Measurements from ENCODE around the gene CYFIP2.

The CYFIP2 gene

GRCh38 chr5:157253547-157253946 lies 12.4 kb upstream of the CYFIP2 start:
- DNase-seq (ENCODE audit: extremely low read depth in 1 of 2, low read depth in 1 of 2) = no peak

GRCh38 chr5:157258450-157258849 lies 7.5 kb upstream of the CYFIP2 start:
- DNase-seq (ENCODE audit: extremely low read depth in 1 of 2, low read depth in 1 of 2) = no peak

GRCh38 chr5:157259699-157260098 lies 6.2 kb upstream of the CYFIP2 start:
- DNase-seq (ENCODE audit: extremely low read depth in 1 of 2, low read depth in 1 of 2) = no peak

- DNase-seq (ENCODE audit: extremely low read depth in 1 of 2, low read depth in 1 of 2) = no peak
These were observed 2.3 kb upstream of the CYFIP2 start for GRCh38 chr5:157263496-157264090.

DNA sequence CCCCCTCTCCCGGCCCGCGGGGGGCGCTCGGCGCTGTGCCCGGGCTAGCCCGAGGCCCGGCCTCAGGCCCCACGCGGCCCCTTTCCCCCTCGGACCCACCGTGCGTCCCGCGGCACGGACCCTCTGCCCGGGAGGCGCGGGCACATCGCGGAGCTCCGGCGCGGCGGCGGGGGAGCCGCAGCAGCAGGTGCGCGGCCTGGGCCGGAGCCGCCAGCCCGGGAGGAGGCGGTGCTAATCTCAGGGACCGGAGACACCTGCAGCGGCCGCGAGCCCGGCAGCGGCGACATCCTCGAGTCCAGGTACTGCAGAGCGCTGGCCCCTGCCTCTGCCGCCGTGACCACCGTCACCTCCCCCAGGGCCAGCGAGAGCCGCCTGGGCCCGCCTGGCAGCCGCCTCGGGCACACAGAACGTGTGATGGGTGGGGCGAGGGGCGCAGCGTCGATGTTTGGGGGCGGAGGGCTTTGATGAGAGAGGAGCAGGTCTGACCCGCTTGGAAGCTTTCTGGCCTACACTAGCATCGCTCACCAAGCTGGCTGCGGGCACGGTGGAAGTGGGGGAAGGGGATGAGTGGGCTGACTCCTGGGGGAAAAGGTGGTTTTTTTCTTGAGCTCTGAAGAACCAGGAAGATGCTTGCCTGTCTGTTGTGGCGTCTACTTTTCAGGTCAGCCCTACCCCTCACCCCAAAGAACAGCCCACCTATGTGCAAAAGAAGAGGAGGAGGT lies 524 bp downstream of the CYFIP2 start:
- no peak for DNase-seq (ENCODE audit: extremely low read depth in 1 of 2, low read depth in 1 of 2)

- no peak for DNase-seq (ENCODE audit: extremely low read depth in 1 of 2, low read depth in 1 of 2)
These were observed 1.1 kb downstream of the CYFIP2 start for GRCh38 chr5:157267025-157267424.

- DNase-seq (ENCODE audit: extremely low read depth in 1 of 2, low read depth in 1 of 2) = no peak
These were observed 2.0 kb downstream of the CYFIP2 start for GRCh38 chr5:157267761-157268480.

- no peak for DNase-seq (ENCODE audit: extremely low read depth in 1 of 2, low read depth in 1 of 2)
These were observed 3.3 kb downstream of the CYFIP2 start for GRCh38 chr5:157269165-157269671.

- no peak for DNase-seq (ENCODE audit: extremely low read depth in 1 of 2, low read depth in 1 of 2)
These were observed 3.9 kb downstream of the CYFIP2 start for GRCh38 chr5:157269761-157270272.

GRCh38 chr5:157270771-157271170 lies 4.8 kb downstream of the CYFIP2 start:
- no peak for DNase-seq (ENCODE audit: extremely low read depth in 1 of 2, low read depth in 1 of 2)

DNA sequence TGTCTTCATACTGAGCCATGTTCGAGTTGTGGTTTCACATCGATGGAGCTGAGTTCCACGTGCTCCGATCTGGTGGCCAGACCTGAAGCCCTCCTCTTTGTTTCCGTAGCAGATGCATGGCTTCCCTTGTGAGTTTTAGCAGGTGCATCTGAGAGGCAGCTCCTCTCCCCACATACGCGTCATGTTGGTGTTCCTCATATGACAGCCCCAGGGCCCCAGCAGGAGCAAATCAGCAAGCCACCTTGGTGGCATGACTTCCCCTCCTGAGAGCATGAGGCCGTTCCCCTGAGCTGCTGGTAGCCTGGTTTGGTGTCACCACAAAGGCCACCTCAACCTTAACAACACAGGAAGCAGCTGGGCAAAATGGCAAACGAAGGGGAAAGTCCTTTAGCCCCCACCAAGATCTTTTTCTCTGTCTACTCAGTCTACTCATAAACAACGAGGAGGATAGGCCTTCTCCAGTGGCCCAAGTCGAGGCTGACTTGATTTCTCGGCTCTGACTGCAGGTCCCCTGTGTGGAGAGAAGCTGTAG lies 5.9 kb downstream of the CYFIP2 start:
- DNase-seq (ENCODE audit: extremely low read depth in 1 of 2, low read depth in 1 of 2) = peak; percentile 67 to 76

DNA sequence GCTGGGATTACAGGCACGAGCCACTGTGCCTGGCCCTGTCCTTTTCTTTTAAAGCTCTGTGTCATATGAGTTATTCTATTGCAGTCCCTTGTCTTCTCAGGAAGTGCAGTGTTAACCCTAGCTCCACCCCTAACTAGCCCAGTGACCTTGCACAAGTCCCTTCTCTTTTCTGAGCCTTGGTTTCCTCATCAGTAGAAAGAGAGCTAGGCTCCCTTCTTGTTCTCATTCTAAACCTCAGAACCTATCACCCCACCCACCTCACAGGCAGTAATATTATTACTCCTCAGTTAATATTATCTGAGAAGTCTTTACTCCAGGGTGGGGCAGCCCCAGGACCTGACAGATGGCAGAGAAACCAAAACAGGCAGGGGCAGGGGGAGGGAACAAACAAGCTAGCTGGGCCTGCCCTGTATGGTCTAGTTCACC lies 7.2 kb downstream of the CYFIP2 start:
- DNase-seq (ENCODE audit: extremely low read depth in 1 of 2, low read depth in 1 of 2) = no peak

DNA sequence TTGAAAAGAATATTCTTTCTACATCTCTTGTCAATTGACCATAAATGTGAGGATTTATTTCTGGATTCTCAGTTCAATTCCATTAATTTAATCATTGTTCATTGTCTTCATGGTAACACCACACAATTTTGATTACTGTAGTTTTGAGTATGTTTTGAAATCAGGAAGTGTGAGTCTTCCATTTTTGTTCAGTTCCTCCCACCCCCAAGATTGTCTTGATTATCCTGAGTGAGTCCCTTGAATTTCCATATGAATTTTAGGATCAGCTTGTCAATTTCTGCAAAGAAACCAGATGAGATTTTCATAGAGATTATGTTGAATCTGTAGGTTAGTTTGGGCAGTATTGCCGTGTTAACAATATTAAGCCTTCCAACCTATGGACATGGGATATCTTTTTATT lies 9.5 kb downstream of the CYFIP2 start:
- no peak for DNase-seq (ENCODE audit: extremely low read depth in 1 of 2, low read depth in 1 of 2)

DNA sequence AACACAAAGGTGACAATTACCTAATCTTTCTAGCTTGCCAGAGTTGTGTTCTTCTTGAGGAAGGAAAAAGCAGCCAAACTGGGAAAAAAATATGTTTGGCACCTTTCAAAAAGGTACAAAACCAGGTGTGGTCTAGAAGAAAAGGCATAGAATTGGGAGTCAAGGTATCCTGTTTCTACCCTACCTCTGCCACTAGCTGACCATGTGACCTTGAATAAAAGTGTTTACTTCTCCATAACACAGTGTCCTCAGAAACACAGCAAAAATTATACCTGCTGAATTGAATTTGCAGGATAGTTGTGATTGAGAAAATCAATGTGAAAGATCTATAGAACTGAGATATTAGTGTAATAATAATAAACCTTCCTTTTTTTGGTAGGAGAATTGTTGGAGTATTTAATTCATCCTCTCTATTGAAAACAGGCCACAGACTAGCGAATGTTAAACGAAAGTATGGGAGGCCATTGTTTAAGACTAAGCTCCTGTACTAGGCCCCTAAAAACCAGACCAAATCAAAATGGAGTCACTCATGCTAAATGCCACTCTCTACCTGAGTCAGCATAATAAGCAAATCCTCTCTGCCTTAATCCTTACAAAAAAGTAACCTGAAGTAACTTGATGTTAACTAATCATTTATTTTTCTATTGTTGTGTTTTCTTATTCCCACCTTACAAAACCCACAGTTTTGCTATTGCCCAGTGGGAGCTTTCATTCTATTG lies 12.6 kb downstream of the CYFIP2 start:
- DNase-seq (ENCODE audit: extremely low read depth in 1 of 2, low read depth in 1 of 2) = no peak

- no peak for DNase-seq (ENCODE audit: extremely low read depth in 1 of 2, low read depth in 1 of 2)
These were observed 13.8 kb downstream of the CYFIP2 start for GRCh38 chr5:157279605-157280239.

DNA sequence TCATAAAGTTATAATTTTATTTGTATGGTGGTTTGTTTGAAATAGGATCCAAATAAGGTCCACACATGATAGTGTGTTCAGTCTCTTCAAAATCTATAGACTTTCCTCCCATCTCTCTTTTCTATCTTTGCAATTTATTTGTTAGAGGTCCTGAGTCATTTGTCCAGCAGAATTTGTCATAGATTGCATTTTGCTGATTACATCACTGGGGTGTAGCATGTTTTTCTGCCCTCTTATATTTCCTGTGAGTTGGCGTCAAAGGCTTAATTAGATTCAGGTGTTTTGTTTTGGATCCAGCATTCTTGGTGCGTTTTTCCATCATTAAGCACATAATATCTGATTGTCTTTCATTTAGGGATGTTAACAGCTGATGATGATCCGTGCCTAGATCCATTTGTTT lies 15.0 kb downstream of the CYFIP2 start:
- no peak for DNase-seq (ENCODE audit: extremely low read depth in 1 of 2, low read depth in 1 of 2)

GRCh38 chr5:157282150-157282549 lies 16.2 kb downstream of the CYFIP2 start:
- DNase-seq (ENCODE audit: extremely low read depth in 1 of 2, low read depth in 1 of 2) = no peak

DNA sequence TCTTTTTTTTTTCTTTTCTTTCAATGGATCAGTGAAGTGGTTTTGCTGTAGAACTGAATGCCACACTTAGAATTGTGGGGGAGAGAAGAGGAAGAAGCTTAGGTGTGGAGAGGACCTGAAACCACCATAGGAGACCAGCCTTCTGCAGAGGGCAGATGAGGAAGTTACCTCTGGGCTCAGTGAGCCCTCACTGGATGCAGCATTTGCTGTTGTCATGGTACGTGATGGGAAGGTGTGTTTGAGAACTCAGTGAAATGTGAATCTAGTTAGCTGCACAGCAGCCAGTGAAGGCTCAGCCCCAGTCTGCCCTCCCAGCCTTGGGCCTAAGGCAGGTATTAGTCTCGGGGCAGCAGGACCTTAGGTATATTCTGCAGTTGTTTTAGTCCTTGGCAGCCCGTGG lies 17.5 kb downstream of the CYFIP2 start:
- DNase-seq (ENCODE audit: extremely low read depth in 1 of 2, low read depth in 1 of 2) = no peak

GRCh38 chr5:157284458-157285212 lies 18.7 kb downstream of the CYFIP2 start:
- DNase-seq (ENCODE audit: extremely low read depth in 1 of 2, low read depth in 1 of 2) = no peak
